HepG2 (cell line): ENCODE results near the gene VWCE. TPM values are rescaled to one million over a fixed set of nuclear protein-coding genes. Genes with fewer than 3 reads are reported as not detected.

ENCODE experiments used
- ETV6 ChIP-seq: sonication (generic); formaldehyde crosslinking; conservative IDR thresholded peaks from 2 replicates; pipeline ENCODE4 v1.4.0; 2020; ENCODE audit warnings: missing genetic modification reagents
- FOXA3 ChIP-seq: IDR thresholded peaks from 2 replicates; pipeline ENCODE4 v1.6.1; 2016; ENCODE audit warnings: missing genetic modification reagents, missing compliant biosample characterization
- GATAD1 ChIP-seq: IDR thresholded peaks from 2 replicates; pipeline ENCODE4 v1.6.1; 2016; ENCODE audit warnings: missing genetic modification reagents, missing compliant biosample characterization
- GLI4 ChIP-seq: sonication (generic); formaldehyde crosslinking; IDR thresholded peaks from 2 replicates; pipeline ENCODE4 v1.5.1; 2020; ENCODE audit warnings: missing genetic modification reagents, mild to moderate bottlenecking, moderate library complexity, borderline replicate concordance
- KLF16 ChIP-seq, 2 experiments: sonication (generic) in 1 of 2; formaldehyde crosslinking in 1 of 2; IDR thresholded peaks; 2 replicates each; pipeline versions ENCODE4 v1.6.1 to v1.8.0; 2016 to 2023; ENCODE audit warnings: missing genetic modification reagents in 2 of 2, missing compliant biosample characterization in 1 of 2
- MXI1 ChIP-seq: IDR thresholded peaks from 3 replicates; pipeline ENCODE4 v1.6.1; 2012; ENCODE audit warnings: low read depth, low read length, inconsistent platforms, borderline replicate concordance
- NONO ChIP-seq, 2 experiments: fragments of 450-650 bp in 1 of 2; sonication (generic) in 1 of 2; formaldehyde crosslinking in 1 of 2; IDR thresholded peaks in 1 of 2; conservative IDR thresholded peaks in 1 of 2; 2 replicates each; pipeline versions ENCODE4 v1.6.1 to v1.8.0; 2017 to 2022; ENCODE audit warnings: mild to moderate bottlenecking in 1 of 2, missing genetic modification reagents in 1 of 2, moderate library complexity in 1 of 2
- PREB ChIP-seq: sonication (generic); formaldehyde crosslinking; IDR thresholded peaks from 2 replicates; pipeline ENCODE4 v1.4.0; 2020; ENCODE audit warnings: missing genetic modification reagents
- RCOR2 ChIP-seq: IDR thresholded peaks from 2 replicates; pipeline ENCODE4 v1.6.1; 2016; ENCODE audit warnings: missing biosample characterization, missing genetic modification reagents
- ZBTB26 ChIP-seq: IDR thresholded peaks from 2 replicates; pipeline ENCODE4 v1.6.1; 2016; ENCODE audit warnings: missing compliant biosample characterization, missing genetic modification reagents, borderline replicate concordance
- ZFP91 ChIP-seq: sonication (generic); formaldehyde crosslinking; IDR thresholded peaks from 2 replicates; pipeline ENCODE4 v1.9.0; 2022; ENCODE audit warnings: missing genetic modification reagents, mild to moderate bottlenecking, borderline replicate concordance
- ZKSCAN8 ChIP-seq: IDR thresholded peaks from 2 replicates; pipeline ENCODE4 v1.6.1; 2016; ENCODE audit warnings: borderline replicate concordance, missing genetic modification reagents, missing compliant biosample characterization
- ZNF142 ChIP-seq: sonication (generic); formaldehyde crosslinking; IDR thresholded peaks from 2 replicates; pipeline ENCODE4 v1.4.0; 2020; ENCODE audit warnings: missing genetic modification reagents
- ZNF446 ChIP-seq: sonication (generic); formaldehyde crosslinking; IDR thresholded peaks from 2 replicates; pipeline ENCODE4 v1.5.0; 2020; ENCODE audit warnings: mild to moderate bottlenecking, missing genetic modification reagents
- ZNF501 ChIP-seq: sonication (generic); formaldehyde crosslinking; IDR thresholded peaks from 2 replicates; pipeline ENCODE4 v1.5.1; 2020; ENCODE audit warnings: mild to moderate bottlenecking, moderate library complexity, missing genetic modification reagents
- ZNF737 ChIP-seq: sonication (generic); formaldehyde crosslinking; IDR thresholded peaks from 2 replicates; pipeline ENCODE4 v1.5.0; 2020; ENCODE audit warnings: missing genetic modification reagents, mild to moderate bottlenecking, borderline replicate concordance
- polyA plus RNA-seq, 8 experiments: library from polyadenylated mRNA; depleted of rRNA in 3 of 8; stranded (reverse) in 7 of 8; unstranded in 1 of 8; fragments of >200 nt; fragmentation: Illumina TruSeq in 4 of 8; extraction: Trizol in 4 of 8; gene quantifications; 2 replicates each; pipeline versions ENCODE4 v1.2.1 to v1.2.3, GENCODE V29; 2011 to 2016; ENCODE audit warnings: low read depth in 4 of 8, missing spikeins in 1 of 8, mixed read lengths in 1 of 8; ENCODE audit not compliant: insufficient read depth in 1 of 8
- total RNA-seq, 5 experiments: library from RNA; depleted of rRNA; stranded (reverse); fragments of >200 nt; fragmentation: Illumina TruSeq; extraction: Trizol; gene quantifications; 2 replicates each; pipeline ENCODE4 v1.2.3, GENCODE V29; 2016; ENCODE audit warnings: low read depth in 1 of 5

The VWCE gene
- total and polyA plus RNA-seq, 2 of the 13 experiments (the other 11 are each of a cell fraction or from before 2014, with no cell fraction given): 27.6 to 58.3 TPM

- no peak for TF ChIP-seq PREB (CRISPR knock-in tag)
- TF ChIP-seq KLF16 (CRISPR knock-in tag; IDR thresholded peaks at IDR 0.05): peak in 1 of 2 experiments; percentile 94; a peak in 2 of 4 replicates
- TF ChIP-seq RCOR2 (CRISPR knock-in tag): peak; percentile 38; the same call in 1 of the 2 replicates
- peak; percentile 95; the same call in 2 of the 3 replicates for TF ChIP-seq MXI1
- peak; percentile 64; the same call in 1 of the 2 replicates for TF ChIP-seq ZKSCAN8 (CRISPR knock-in tag)
- peak; percentile 40; the same call in 1 of the 2 replicates for TF ChIP-seq FOXA3
- peak; percentile 96 for TF ChIP-seq GATAD1
- peak; percentile 24; the same call in 1 of the 2 replicates for TF ChIP-seq ZNF501 (CRISPR knock-in tag)
- no peak; the same call in 1 of the 2 replicates for TF ChIP-seq ZNF446 (CRISPR knock-in tag)
- TF ChIP-seq ETV6 (CRISPR knock-in tag): peak; percentile 61; the same call in 1 of the 2 replicates
- no peak; the same call in 1 of the 2 replicates for TF ChIP-seq ZNF737 (CRISPR knock-in tag)
- TF ChIP-seq ZNF142 (CRISPR knock-in tag): 0 out of 2 replicates have a peak, but pooled peaks have one; percentile 21
- no peak for TF ChIP-seq NONO (IDR thresholded peaks at IDR 0.05)
- TF ChIP-seq NONO (CRISPR knock-in tag; conservative IDR thresholded peaks at IDR 0.05): peak; percentile 71
- TF ChIP-seq ZBTB26 (CRISPR knock-in tag): peak; percentile 63; the same call in 1 of the 2 replicates
- TF ChIP-seq GLI4 (CRISPR knock-in tag): 0 out of 2 replicates have a peak, but pooled peaks have one; percentile 79
- peak; percentile 79 for TF ChIP-seq ZFP91 (CRISPR knock-in tag)
Observed at GRCh38 chr11:61332797-61333549, 37.9 kb upstream of the VWCE start, which contains the start of the genes DDB1 and TKFC (continued).
